Activated T-cell treated with anti-CD3 and anti-CD28 coated beads, Interleukin-2, amount 50 U/mL, for 48 hours (primary cell): ENCODE data around the gene PARP4.
"Not testable (repeated sequence)": the region's sequence is repeated elsewhere in the genome, so short reads cannot be mapped to it uniquely, and the experiment has no call there.

Experiments
- DNase-seq, 2 experiments: peaks; one replicate each; pipeline ENCODE4 v3.0.0-alpha.2; 2020

The PARP4 gene

GRCh38 chr13:24512197-24512907, at the start of gene PARP4:
Gene PARP4, minus strand, starts transcription at chr13:24512778. Its CDS starts 9,002 bp downstream, at chr13:24503776.
- DNase-seq: peak; percentile 82 to 86

- DNase-seq: not testable (repeated sequence)
These were observed 48.1 kb upstream of the PARP4 start for GRCh38 chr13:24560579-24561187.

GRCh38 chr13:24559431-24560218, 47.0 kb upstream of the PARP4 start:
- DNase-seq: peak in 1 of 2 experiments; percentile 34

GRCh38 chr13:24557081-24557480, 44.5 kb upstream of the PARP4 start:
- DNase-seq: no peak

GRCh38 chr13:24553892-24554291, 41.3 kb upstream of the PARP4 start:
- DNase-seq: not testable (repeated sequence)

- DNase-seq: peak; percentile 32 to 37
These were observed 29.1 kb upstream of the PARP4 start for GRCh38 chr13:24541476-24542352.

GRCh38 chr13:24541127-24541475, 28.5 kb upstream of the PARP4 start:
- DNase-seq: no peak

- no peak for DNase-seq
These were observed 27.9 kb upstream of the PARP4 start for GRCh38 chr13:24540236-24541126.

GRCh38 chr13:24539500-24540165, 27.1 kb upstream of the PARP4 start:
- no peak for DNase-seq

- DNase-seq: no peak
These were observed 16.9 kb upstream of the PARP4 start for GRCh38 chr13:24529478-24529877.

GRCh38 chr13:24528816-24529398, 16.3 kb upstream of the PARP4 start:
- DNase-seq: no peak

GRCh38 chr13:24527266-24527775, 14.7 kb upstream of the PARP4 start:
- DNase-seq: no peak

- no peak for DNase-seq
These were observed 8.2 kb upstream of the PARP4 start for GRCh38 chr13:24520733-24521132.

- DNase-seq: no peak
These were observed 4.3 kb upstream of the PARP4 start for GRCh38 chr13:24516919-24517318.

GRCh38 chr13:24512908-24513213, 283 bp upstream of the PARP4 start:
- DNase-seq: no peak

- DNase-seq: no peak
These were observed 772 bp downstream of the PARP4 start for GRCh38 chr13:24511816-24512196.

GRCh38 chr13:24511019-24511815, 1.4 kb downstream of the PARP4 start:
- DNase-seq: peak; percentile 83 to 84

GRCh38 chr13:24506698-24507335, 5.8 kb downstream of the PARP4 start:
- no peak for DNase-seq

- not testable (repeated sequence) for DNase-seq
These were observed 6.3 kb downstream of the PARP4 start for GRCh38 chr13:24506283-24506682.
